GM12875 (cell line): Measurements from ENCODE around the gene CPD.
"Not testable (repeated sequence)": the region's sequence is repeated elsewhere in the genome, so short reads cannot be mapped to it uniquely, and the experiment has no call there.

Source experiments
- H3K4me3 ChIP-seq: one replicate; pipeline ENCODE4 v1.5.1; 2011; ENCODE audit warnings: low read depth, low read length, control low read depth
- CTCF ChIP-seq: IDR thresholded peaks from 2 replicates; pipeline ENCODE4 v1.5.1; 2011; ENCODE audit warnings: low read depth, mild to moderate bottlenecking, control low read depth, inconsistent platforms, low read length, moderate library complexity, borderline replicate concordance; ENCODE audit not compliant: insufficient read depth

CPD gene

GRCh38 chr17:30429155-30429554, 50.4 kb downstream of the CPD start:
- no peak for TF ChIP-seq CTCF
- H3K4me3 ChIP-seq, result no peak overlapping the region

- TF ChIP-seq CTCF, result no peak
- no peak overlapping the region for H3K4me3 ChIP-seq
These were observed 54.8 kb downstream of the CPD start for GRCh38 chr17:30433514-30433913.

GRCh38 chr17:30436729-30437128, 58.0 kb downstream of the CPD start:
- no peak overlapping the region for H3K4me3 ChIP-seq
- no peak for TF ChIP-seq CTCF

DNA sequence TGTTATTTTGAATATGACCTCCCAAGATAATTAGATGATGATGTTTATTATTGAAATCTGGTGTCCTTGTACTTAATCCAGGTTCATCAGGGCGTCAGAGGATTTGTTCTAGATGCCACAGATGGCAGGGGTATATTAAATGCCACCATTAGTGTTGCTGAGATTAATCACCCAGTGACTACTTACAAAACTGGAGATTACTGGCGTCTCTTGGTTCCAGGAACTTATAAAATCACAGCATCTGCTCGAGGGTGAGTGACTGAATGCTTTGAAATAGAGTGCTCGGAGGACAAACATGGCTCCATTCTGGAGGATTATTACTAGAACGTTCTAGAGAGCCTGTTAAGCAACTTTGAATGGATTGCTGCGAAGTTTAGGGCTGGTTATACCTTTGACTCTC, 65.0 kb downstream of the CPD start:
- TF ChIP-seq CTCF, result no peak

GRCh38 chr17:30446640-30447039, 67.9 kb downstream of the CPD start:
- not testable (repeated sequence) for H3K4me3 ChIP-seq

More for the DNA sequence above, 65.0 kb downstream of the CPD start:
- no peak overlapping the region for H3K4me3 ChIP-seq

DNA sequence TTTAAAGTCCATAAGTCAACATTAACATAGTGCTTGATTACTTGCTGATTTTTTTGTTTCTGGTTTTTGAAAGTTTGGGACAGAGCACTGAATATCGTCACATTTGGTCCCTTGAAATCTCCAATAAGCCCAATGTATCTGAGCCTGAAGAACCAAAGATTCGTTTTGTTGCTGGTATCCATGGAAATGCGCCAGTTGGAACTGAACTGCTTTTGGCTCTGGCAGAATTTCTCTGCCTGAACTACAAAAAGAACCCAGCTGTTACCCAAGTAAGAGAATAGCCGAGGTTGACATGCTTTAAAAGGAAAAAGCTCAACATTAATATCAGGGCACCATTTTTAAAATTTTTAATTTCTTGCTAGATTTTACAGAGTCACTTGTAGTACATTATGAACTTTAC, 70.8 kb downstream of the CPD start:
- H3K4me3 ChIP-seq, result no peak overlapping the region
- TF ChIP-seq CTCF, result no peak

DNA sequence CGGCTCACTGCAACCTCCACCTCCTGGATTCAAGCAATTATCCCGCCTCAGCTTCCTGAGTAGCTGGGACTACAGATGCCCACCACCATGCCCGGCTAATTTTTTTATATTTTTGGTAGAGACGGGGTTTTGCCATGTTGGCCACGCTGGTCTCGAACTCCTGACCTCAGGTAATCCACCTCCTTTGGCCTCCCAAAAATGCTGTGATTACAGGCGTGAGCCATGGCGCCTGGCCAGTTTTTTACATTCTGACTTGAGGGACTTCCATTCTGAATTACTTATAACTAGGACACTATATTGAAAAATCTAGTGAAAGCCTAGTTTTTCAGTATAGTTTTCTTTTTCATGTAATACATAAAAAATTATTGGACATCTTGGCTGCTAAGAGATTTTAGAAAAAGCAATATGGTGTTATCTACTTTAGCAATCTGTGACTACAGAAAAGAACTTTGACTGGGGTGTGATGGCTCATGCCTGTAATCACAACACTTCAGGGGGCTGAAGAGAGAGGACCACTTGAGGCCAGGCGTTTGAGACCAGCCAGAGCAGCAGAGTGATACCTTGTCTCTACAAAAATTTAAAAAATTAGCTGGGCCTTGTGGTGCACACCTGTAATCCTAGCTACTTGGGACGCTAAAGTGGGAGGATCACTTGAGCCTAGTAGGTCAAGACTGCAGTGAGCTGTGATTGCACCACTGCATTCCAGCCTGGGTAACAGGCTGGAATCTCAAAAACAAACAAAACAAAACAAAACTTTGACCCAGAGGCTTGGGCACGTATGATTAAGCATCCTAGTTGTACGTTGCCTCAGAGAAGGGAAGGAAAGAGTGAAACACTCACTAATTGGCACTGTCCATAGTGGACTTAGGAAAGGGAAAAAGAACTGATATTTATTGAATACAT, 71.6 kb downstream of the CPD start:
- no peak for TF ChIP-seq CTCF
- H3K4me3 ChIP-seq, result no peak overlapping the region

GRCh38 chr17:30454635-30455034, 75.9 kb downstream of the CPD start:
- no peak overlapping the region for H3K4me3 ChIP-seq
- TF ChIP-seq CTCF, result no peak
